HL-60 (cell line): ENCODE results near the gene IL22RA2.

Experiments
- POLR2AphosphoS5 ChIP-seq: IDR thresholded peaks from 2 replicates; pipeline ENCODE4 v1.6.1; 2012; ENCODE audit warnings: low read depth
- SPI1 ChIP-seq: IDR thresholded peaks from 2 replicates; pipeline ENCODE4 v1.6.1; 2012; ENCODE audit warnings: low read depth, mild to moderate bottlenecking, borderline replicate concordance
- TF ChIP-seq, protein P1 (sequence below): IDR thresholded peaks from one replicate; pipeline ENCODE4 v1.5.1; 2011; ENCODE audit warnings: low read length, control low read depth, inconsistent platforms; ENCODE audit not compliant: insufficient read depth
- TF ChIP-seq, protein P2 (sequence below): IDR thresholded peaks from 2 replicates; pipeline ENCODE4 v1.6.1; 2012; ENCODE audit warnings: low read depth; ENCODE audit not compliant: insufficient replicate concordance

DNA sequence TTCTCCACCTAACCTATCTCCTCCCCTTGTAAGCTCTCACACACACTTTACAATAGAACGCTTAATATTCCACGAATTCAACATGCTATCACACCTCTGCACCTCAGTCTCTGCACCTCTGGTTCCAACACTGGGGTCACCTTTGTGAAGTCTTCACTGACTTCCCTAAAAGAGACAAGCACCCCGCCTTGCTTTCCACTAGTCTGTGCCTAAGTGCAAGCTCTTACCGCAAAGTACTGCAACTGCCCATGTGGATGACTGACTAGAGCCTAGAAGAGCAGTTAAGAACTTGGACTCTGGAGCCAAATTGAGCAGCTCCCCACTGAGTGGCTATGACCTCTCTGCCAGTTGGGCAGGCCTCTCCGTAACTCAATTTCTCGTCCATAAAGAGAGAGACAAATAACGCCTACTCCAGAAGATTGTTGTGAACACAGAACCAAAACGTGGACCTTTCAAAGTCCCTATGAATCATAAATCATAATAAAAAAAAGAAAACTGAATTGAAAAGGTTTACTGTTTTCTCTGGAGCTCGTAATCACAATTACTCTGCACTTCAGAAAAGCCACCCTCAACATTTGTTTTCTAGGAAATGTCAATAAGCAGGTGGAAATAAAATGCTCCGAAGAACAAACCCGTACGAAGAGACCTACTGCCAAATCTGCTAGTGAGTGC is 44.5 kb upstream of the IL22RA2 start:
- TF ChIP-seq, protein P1, sequence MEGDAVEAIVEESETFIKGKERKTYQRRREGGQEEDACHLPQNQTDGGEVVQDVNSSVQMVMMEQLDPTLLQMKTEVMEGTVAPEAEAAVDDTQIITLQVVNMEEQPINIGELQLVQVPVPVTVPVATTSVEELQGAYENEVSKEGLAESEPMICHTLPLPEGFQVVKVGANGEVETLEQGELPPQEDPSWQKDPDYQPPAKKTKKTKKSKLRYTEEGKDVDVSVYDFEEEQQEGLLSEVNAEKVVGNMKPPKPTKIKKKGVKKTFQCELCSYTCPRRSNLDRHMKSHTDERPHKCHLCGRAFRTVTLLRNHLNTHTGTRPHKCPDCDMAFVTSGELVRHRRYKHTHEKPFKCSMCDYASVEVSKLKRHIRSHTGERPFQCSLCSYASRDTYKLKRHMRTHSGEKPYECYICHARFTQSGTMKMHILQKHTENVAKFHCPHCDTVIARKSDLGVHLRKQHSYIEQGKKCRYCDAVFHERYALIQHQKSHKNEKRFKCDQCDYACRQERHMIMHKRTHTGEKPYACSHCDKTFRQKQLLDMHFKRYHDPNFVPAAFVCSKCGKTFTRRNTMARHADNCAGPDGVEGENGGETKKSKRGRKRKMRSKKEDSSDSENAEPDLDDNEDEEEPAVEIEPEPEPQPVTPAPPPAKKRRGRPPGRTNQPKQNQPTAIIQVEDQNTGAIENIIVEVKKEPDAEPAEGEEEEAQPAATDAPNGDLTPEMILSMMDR: no peak
- no peak for TF ChIP-seq POLR2AphosphoS5
- TF ChIP-seq, protein P2, sequence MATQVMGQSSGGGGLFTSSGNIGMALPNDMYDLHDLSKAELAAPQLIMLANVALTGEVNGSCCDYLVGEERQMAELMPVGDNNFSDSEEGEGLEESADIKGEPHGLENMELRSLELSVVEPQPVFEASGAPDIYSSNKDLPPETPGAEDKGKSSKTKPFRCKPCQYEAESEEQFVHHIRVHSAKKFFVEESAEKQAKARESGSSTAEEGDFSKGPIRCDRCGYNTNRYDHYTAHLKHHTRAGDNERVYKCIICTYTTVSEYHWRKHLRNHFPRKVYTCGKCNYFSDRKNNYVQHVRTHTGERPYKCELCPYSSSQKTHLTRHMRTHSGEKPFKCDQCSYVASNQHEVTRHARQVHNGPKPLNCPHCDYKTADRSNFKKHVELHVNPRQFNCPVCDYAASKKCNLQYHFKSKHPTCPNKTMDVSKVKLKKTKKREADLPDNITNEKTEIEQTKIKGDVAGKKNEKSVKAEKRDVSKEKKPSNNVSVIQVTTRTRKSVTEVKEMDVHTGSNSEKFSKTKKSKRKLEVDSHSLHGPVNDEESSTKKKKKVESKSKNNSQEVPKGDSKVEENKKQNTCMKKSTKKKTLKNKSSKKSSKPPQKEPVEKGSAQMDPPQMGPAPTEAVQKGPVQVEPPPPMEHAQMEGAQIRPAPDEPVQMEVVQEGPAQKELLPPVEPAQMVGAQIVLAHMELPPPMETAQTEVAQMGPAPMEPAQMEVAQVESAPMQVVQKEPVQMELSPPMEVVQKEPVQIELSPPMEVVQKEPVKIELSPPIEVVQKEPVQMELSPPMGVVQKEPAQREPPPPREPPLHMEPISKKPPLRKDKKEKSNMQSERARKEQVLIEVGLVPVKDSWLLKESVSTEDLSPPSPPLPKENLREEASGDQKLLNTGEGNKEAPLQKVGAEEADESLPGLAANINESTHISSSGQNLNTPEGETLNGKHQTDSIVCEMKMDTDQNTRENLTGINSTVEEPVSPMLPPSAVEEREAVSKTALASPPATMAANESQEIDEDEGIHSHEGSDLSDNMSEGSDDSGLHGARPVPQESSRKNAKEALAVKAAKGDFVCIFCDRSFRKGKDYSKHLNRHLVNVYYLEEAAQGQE: no peak
- peak; percentile 92 for TF ChIP-seq SPI1
